ENCODE results near the gene ABL1. TPM values are rescaled to one million over a fixed set of nuclear protein-coding genes. Genes with fewer than 3 reads are reported as not detected.

The ABL1 gene
- total RNA-seq, 3 donors from 2014 or later: 37.1 to 38.8 (median 38.2) TPM

DNA sequence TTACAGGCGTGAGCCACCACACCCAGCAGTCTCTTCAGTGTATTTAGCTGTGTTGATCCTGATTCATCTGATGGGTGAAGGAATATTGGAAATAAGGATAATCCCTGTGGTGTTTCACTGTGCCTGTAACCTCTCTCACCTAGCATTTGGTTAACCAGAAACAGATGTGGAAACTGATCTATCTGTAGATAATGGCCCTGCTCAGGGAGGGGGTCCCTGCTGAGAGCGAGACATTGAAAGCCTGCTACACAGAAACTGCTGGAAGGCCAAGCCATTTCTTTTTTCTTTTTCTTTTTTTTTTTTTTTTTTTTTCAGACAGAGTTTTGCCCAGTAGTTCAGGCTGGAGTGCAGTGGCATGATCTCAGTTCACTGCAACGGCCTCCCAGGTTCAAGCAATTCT is 33.2 kb downstream of the ABL1 start:
- Mint-ChIP-seq H3K4me1 (ENCODE audit: low read depth) (peaks cover 2% of the 10 kb centered on the region), H3K4me3 (no peak overlapping the region), H3K36me3 (ENCODE audit: insufficient read depth) (peaks cover 10% of the 10 kb centered on the region), H3K9me3 (no peaks in the 10 kb centered on the region), H3K27me3 (ENCODE audit: low read depth) (no peaks in the 10 kb centered on the region)
- ATAC-seq (no peak), DNase-seq (no peak)

DNA sequence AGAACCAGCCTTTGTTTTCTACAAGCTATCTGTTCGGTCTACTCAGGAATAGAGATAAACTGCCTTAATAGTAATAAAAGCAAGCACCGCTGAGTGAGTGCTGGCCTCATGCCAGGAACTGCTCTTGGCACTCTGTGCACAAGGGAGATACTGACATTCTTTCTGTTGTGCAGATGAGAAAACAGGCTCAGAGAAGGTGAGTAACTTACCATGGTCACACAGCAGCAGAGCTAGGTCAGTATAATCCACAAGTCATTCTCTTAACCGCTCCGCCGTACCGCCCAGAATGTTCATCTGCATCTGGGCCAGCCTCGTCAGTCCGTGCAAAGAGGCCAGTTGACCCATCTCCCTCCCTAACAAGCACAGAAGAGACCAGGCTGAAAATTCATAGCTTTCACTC is 34.2 kb downstream of the ABL1 start:
- peaks cover 2% of the 10 kb centered on the region for H3K4me1 Mint-ChIP-seq (ENCODE audit: low read depth)
- DNase-seq (no peak), ATAC-seq (no peak)
- H3K9me3 Mint-ChIP-seq: no peaks in the 10 kb centered on the region
- no peaks in the 10 kb centered on the region for H3K27me3 Mint-ChIP-seq (ENCODE audit: low read depth)
- peaks cover 15% of the 10 kb centered on the region for H3K36me3 Mint-ChIP-seq (ENCODE audit: insufficient read depth)
- H3K4me3 Mint-ChIP-seq: no peak overlapping the region

- Mint-ChIP-seq H3K9me3 (no peaks in the 10 kb centered on the region), H3K27me3 (ENCODE audit: low read depth) (no peaks in the 10 kb centered on the region), H3K4me1 (ENCODE audit: low read depth) (peaks cover 2% of the 10 kb centered on the region), H3K4me3 (no peak overlapping the region), H3K36me3 (ENCODE audit: insufficient read depth) (peaks cover 23% of the 10 kb centered on the region)
- ATAC-seq (no peak), DNase-seq (no peak)
Observed at GRCh38 chr9:130870491-130871381, 35.7 kb downstream of the ABL1 start.

DNA sequence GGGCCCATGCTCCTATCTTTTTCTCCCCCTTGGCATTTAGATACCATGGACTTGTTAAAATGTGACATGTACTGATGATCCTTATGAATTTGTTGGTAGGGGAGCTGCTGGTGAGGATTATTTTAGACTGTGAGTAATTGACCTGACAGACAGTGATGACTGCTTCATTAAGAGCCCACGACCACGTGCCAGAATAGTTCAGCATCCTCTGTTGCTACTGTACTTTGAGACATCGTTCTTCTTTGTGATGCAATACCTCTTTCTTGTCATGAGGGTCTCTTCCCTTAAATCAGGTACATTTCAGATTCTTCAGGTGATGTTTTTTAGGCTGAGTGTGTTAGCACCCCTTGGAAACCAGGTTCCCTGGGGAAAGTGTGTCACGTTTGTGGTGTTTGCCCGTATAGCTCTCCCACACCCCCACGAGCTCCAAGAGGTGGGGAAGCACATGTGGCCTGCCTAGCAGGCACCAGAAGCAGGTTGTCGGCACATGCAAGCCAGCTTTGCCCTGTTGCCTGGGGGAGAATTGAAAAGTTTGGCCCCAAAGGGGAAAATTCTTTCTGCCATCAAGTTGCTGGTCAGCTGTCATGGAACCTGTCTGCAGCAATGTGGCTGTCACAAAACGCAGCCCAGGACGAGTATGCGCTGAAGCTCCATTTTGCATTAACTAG is 36.5 kb downstream of the ABL1 start:
- ATAC-seq (no peak), DNase-seq (no peak)
- H3K27me3 Mint-ChIP-seq (ENCODE audit: low read depth): no peaks in the 10 kb centered on the region
- H3K4me1 Mint-ChIP-seq (ENCODE audit: low read depth): no peaks in the 10 kb centered on the region
- no peaks in the 10 kb centered on the region for H3K9me3 Mint-ChIP-seq
- H3K36me3 Mint-ChIP-seq (ENCODE audit: insufficient read depth): peaks cover 23% of the 10 kb centered on the region
- H3K4me3 Mint-ChIP-seq: no peak overlapping the region

- no peak overlapping the region for H3K4me3 Mint-ChIP-seq
- DNase-seq (no peak), ATAC-seq (no peak)
Observed at GRCh38 chr9:130872093-130872492, 37.0 kb downstream of the ABL1 start.

DNA sequence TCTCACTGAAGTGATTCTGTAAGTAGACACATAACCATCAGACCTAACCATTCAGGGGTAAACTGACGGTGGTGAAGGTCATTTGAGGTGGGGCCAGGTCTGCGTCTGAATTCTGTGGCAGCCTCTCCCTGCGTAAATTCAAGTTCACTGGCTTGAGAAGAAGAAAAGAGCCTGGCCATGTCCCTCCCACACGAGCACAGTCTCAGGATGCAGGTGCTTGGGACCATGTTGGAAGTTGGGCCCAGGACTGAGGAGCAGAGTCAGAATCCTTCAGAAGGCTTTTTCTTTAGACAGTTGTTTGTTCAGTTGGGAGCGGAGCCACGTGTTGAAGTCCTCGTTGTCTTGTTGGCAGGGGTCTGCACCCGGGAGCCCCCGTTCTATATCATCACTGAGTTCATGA is 37.5 kb downstream of the ABL1 start:
- DNase-seq: no peak

More at GRCh38 chr9:130872093-130872492, 37.0 kb downstream of the ABL1 start:
- H3K4me1 Mint-ChIP-seq (ENCODE audit: low read depth): no peaks in the 10 kb centered on the region
- peaks cover 27% of the 10 kb centered on the region for H3K36me3 Mint-ChIP-seq (ENCODE audit: insufficient read depth)
- H3K27me3 Mint-ChIP-seq (ENCODE audit: low read depth): no peaks in the 10 kb centered on the region
- H3K9me3 Mint-ChIP-seq: no peaks in the 10 kb centered on the region

GRCh38 chr9:130872912-130873503 is 38.0 kb downstream of the ABL1 start:
- Mint-ChIP-seq H3K27me3 (ENCODE audit: low read depth) (no peaks in the 10 kb centered on the region), H3K9me3 (no peaks in the 10 kb centered on the region), H3K36me3 (ENCODE audit: insufficient read depth) (peaks cover 29% of the 10 kb centered on the region), H3K4me1 (ENCODE audit: low read depth) (no peaks in the 10 kb centered on the region), H3K4me3 (no peak overlapping the region)
- DNase-seq (no peak), ATAC-seq (no peak)

More for the DNA sequence above, 37.5 kb downstream of the ABL1 start:
- H3K9me3 Mint-ChIP-seq: no peaks in the 10 kb centered on the region
- no peak for ATAC-seq
- H3K27me3 Mint-ChIP-seq (ENCODE audit: low read depth): no peaks in the 10 kb centered on the region
- H3K4me3 Mint-ChIP-seq: no peak overlapping the region
- peaks cover 29% of the 10 kb centered on the region for H3K36me3 Mint-ChIP-seq (ENCODE audit: insufficient read depth)
- H3K4me1 Mint-ChIP-seq (ENCODE audit: low read depth): no peaks in the 10 kb centered on the region

DNA sequence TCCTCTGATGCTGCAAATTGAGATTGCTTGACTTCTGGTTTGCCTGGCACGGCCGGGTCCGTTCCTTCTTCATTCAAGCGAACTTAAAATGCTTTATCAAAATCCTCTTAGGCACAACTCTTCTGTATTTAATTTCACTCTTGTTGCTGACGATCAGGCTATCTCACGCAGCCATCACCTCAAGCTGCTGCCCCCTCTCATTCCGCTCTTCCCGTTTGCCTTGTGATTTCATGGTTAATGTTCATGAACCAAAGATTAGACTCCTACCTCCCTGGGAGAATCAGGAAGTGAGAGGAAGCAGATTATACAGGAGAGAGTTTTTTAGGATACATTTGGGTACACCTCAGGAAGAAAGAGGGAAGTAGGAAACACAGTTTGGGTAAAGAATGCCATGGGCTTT is 38.9 kb downstream of the ABL1 start:
- DNase-seq (no peak), ATAC-seq (no peak)
- H3K9me3 Mint-ChIP-seq: no peaks in the 10 kb centered on the region
- no peak overlapping the region for H3K4me3 Mint-ChIP-seq
- peaks cover 30% of the 10 kb centered on the region for H3K36me3 Mint-ChIP-seq (ENCODE audit: insufficient read depth)
- no peaks in the 10 kb centered on the region for H3K27me3 Mint-ChIP-seq (ENCODE audit: low read depth)
- no peaks in the 10 kb centered on the region for H3K4me1 Mint-ChIP-seq (ENCODE audit: low read depth)

GRCh38 chr9:130874783-130875182 is 39.7 kb downstream of the ABL1 start:
- Mint-ChIP-seq H3K36me3 (ENCODE audit: insufficient read depth) (peaks cover 36% of the 10 kb centered on the region), H3K9me3 (no peaks in the 10 kb centered on the region), H3K4me3 (no peak overlapping the region), H3K27me3 (ENCODE audit: low read depth) (no peaks in the 10 kb centered on the region), H3K4me1 (ENCODE audit: low read depth) (no peaks in the 10 kb centered on the region)
- no peak for DNase-seq
- ATAC-seq: no peak

DNA sequence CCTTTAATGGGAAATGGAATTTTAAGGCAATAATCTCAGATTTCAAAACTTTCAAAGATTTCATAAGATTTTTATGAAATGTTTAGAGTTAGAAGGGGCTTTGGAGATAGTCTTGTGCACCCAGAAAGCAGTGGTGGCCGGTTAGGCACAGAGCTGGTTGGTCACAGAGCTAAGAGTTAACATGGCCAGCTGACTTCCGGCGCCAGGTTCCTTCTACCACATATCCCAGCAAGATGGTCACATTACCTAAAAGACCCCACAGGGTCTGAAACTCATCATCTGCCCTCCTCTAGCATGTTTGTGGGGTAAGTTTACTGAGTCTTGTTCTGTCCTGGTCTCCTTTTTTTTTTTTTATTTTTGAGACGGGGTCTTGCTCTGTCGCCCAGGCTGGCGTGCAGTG is 42.2 kb downstream of the ABL1 start:
- Mint-ChIP-seq H3K36me3 (ENCODE audit: insufficient read depth) (peaks cover 32% of the 10 kb centered on the region), H3K9me3 (no peaks in the 10 kb centered on the region), H3K4me3 (no peak overlapping the region), H3K27me3 (ENCODE audit: low read depth) (no peaks in the 10 kb centered on the region), H3K4me1 (ENCODE audit: low read depth) (no peaks in the 10 kb centered on the region)
- ATAC-seq (no peak), DNase-seq (no peak)

DNA sequence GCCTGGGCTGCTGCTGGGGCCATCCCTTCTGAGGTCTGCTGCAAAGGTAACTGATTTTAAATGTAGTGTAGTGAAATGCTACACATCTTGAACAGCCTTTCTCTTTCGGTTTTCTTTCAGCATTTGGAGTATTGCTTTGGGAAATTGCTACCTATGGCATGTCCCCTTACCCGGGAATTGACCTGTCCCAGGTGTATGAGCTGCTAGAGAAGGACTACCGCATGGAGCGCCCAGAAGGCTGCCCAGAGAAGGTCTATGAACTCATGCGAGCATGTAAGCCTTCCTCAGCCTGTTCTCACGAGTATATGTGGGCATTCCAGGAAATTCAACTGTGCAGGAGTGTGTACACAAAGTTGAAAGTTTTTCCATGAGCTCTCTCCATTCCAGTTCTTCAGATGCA is 43.2 kb downstream of the ABL1 start:
- ATAC-seq (no peak), DNase-seq (no peak)
- H3K4me1 Mint-ChIP-seq (ENCODE audit: low read depth): no peaks in the 10 kb centered on the region
- H3K36me3 Mint-ChIP-seq (ENCODE audit: insufficient read depth): peaks cover 29% of the 10 kb centered on the region
- no peak overlapping the region for H3K4me3 Mint-ChIP-seq
- H3K27me3 Mint-ChIP-seq (ENCODE audit: low read depth): no peaks in the 10 kb centered on the region
- no peaks in the 10 kb centered on the region for H3K9me3 Mint-ChIP-seq

- Mint-ChIP-seq H3K27me3 (ENCODE audit: low read depth) (no peaks in the 10 kb centered on the region), H3K9me3 (no peaks in the 10 kb centered on the region), H3K36me3 (ENCODE audit: insufficient read depth) (peaks cover 27% of the 10 kb centered on the region), H3K4me3 (no peak overlapping the region), H3K4me1 (ENCODE audit: low read depth) (no peaks in the 10 kb centered on the region)
- ATAC-seq: no peak
- no peak for DNase-seq
Observed at GRCh38 chr9:130879863-130880411, 44.9 kb downstream of the ABL1 start.

GRCh38 chr9:130880599-130881220 is 45.7 kb downstream of the ABL1 start:
- no peaks in the 10 kb centered on the region for H3K4me1 Mint-ChIP-seq (ENCODE audit: low read depth)
- H3K4me3 Mint-ChIP-seq: no peak overlapping the region
- H3K36me3 Mint-ChIP-seq (ENCODE audit: insufficient read depth): peaks cover 26% of the 10 kb centered on the region
- no peak for DNase-seq
- H3K9me3 Mint-ChIP-seq: no peaks in the 10 kb centered on the region
- ATAC-seq: no peak
- no peaks in the 10 kb centered on the region for H3K27me3 Mint-ChIP-seq (ENCODE audit: low read depth)

- DNase-seq: no peak
- ATAC-seq: no peak
- H3K27me3 Mint-ChIP-seq (ENCODE audit: low read depth): no peaks in the 10 kb centered on the region
- H3K4me3 Mint-ChIP-seq: no peak overlapping the region
- H3K36me3 Mint-ChIP-seq (ENCODE audit: insufficient read depth): peaks cover 31% of the 10 kb centered on the region
- H3K4me1 Mint-ChIP-seq (ENCODE audit: low read depth): no peaks in the 10 kb centered on the region
- no peaks in the 10 kb centered on the region for H3K9me3 Mint-ChIP-seq
Observed at GRCh38 chr9:130881516-130881915, 46.5 kb downstream of the ABL1 start.

All from activated T-cell treated with anti-CD3 and anti-CD28 coated beads, Interleukin-2, amount 50 U/mL, for 4 hours (primary cell).